Effector memory CD8-positive, alpha-beta T cell (primary cell): ENCODE measurements around the gene LGALS9C.
"Not testable (repeated sequence)": the region's sequence is repeated elsewhere in the genome, so short reads cannot be mapped to it uniquely, and the experiment has no call there.

Experiments used
- ATAC-seq: fragments of 150-1000 bp; cut with Tn5 transposase; replicated peaks from 2 replicates; pipeline ENCODE4 v1.10.0; 2021; ENCODE audit warnings: mild to moderate bottlenecking, moderate library complexity
- DNase-seq, 3 experiments: peaks; one replicate each; pipeline ENCODE4 v3.0.0; 2021
- H3K27ac Mint-ChIP-seq, 2 donors: one replicate each; pipeline ENCODE4 v1.8.0; 2022; ENCODE audit warnings: mild to moderate bottlenecking in 2 of 2, mixed read lengths in 2 of 2, moderate library complexity in 2 of 2
- H3K27me3 Mint-ChIP-seq, 2 donors: one replicate each; pipeline ENCODE4 v1.8.0; 2022; ENCODE audit warnings: mixed read lengths in 2 of 2
- H3K36me3 Mint-ChIP-seq: one replicate; pipeline ENCODE4 v1.8.0; 2022; ENCODE audit warnings: mild to moderate bottlenecking, moderate library complexity, mixed read lengths; ENCODE audit not compliant: insufficient read depth
- H3K4me1 Mint-ChIP-seq, 2 donors: one replicate each; pipeline ENCODE4 v1.8.0; 2022; ENCODE audit warnings: low read depth in 2 of 2, mixed read lengths in 2 of 2
- H3K4me3 Mint-ChIP-seq, 2 donors: one replicate each; pipeline ENCODE4 v1.8.0; 2022; ENCODE audit warnings: mild to moderate bottlenecking in 2 of 2, mixed read lengths in 2 of 2, moderate library complexity in 2 of 2
- H3K9me3 Mint-ChIP-seq, 2 donors: one replicate each; pipeline ENCODE4 v1.8.0; 2022; ENCODE audit warnings: mixed read lengths in 2 of 2

LGALS9C gene

DNA sequence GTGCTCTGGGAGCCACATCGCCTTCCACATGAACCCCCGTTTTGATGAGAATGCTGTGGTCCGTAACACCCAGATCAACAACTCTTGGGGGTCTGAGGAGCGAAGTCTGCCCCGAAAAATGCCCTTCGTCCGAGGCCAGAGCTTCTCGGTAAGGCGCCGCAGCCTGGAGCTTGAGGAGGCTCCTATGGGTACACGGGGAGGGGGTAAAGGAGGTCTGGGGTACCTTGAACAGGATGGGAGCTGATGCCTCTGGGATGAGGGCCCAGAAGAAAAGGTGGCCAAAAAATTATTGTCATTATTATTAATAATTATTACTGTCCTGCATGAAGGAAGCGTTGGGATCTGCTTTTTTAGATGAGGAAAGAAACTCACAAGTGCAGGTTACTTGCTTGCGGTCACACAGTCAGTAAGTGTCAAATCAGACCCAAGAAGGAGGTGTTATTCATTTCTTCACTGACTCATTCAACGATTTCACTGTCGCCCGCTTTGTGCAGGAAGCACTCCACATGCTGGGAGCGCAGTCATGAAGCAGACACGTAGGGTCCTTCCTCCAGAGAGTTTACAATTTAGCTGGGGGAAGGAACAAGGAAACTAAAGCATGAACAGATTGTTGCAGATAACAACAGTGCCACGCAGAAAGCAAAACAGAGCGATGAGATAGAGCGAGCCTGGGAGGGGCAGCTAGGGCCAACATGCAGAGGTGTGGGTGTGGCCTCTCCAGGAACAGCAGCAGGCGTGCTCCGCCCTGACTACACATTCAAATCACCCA is 16.3 kb downstream of the LGALS9C start:
- not testable (repeated sequence) for H3K27ac Mint-ChIP-seq, H3K9me3 Mint-ChIP-seq, H3K36me3 Mint-ChIP-seq, H3K4me1 Mint-ChIP-seq, H3K27me3 Mint-ChIP-seq
- peak overlapping the region in 1 of 2 donors; percentile 29 for H3K4me3 Mint-ChIP-seq
- DNase-seq (peak in 1 of 3 experiments; percentile 6), ATAC-seq (peak; percentile 89)

DNA sequence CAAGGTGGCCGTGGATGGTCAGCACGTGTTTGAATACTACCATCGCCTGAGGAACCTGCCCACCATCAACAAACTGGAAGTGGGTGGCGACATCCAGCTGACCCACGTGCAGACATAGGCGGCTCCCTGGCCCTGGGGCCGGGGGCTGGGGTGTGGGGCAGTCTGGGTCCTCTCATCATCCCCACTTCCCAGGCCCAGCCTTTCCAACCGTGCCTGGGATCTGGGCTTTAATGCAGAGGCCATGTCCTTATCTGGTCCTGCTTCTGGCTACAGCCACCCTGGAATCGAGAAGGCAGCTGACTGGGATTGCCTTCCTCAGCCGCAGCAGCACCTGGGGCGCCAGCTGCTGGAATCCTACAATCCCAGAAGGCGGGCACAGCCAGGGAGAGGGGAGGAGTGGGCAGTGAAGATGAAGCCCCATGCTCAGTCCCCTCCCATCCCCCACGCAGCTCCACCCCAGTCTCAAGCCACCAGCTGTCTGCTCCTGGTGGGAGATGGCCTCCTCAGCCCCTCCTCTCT is 17.7 kb downstream of the LGALS9C start:
- not testable (repeated sequence) for H3K27ac Mint-ChIP-seq, H3K36me3 Mint-ChIP-seq, H3K9me3 Mint-ChIP-seq, H3K4me1 Mint-ChIP-seq, ATAC-seq, DNase-seq, H3K4me3 Mint-ChIP-seq, H3K27me3 Mint-ChIP-seq

DNA sequence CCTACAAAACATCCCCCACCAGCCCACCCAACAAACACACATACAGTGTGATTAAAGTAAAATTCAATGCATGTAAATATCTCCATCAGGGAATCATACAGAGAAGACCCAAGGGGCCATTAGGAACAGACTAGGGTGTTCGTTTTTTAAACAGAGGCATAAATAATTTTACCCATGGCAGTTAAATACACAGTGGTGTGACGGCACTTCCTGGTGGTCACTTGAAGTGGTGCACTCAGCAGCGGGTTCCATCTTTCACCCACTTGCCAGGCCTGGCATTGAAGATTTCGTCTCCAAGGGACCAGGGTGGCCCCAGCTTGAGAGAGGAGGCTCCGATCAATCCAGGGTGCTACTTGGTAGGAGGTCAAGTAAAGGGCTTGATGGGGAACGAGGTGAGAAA is 20.5 kb downstream of the LGALS9C start:
- not testable (repeated sequence) for H3K4me3 Mint-ChIP-seq, H3K36me3 Mint-ChIP-seq, ATAC-seq, H3K27me3 Mint-ChIP-seq, DNase-seq, H3K9me3 Mint-ChIP-seq, H3K27ac Mint-ChIP-seq, H3K4me1 Mint-ChIP-seq

DNA sequence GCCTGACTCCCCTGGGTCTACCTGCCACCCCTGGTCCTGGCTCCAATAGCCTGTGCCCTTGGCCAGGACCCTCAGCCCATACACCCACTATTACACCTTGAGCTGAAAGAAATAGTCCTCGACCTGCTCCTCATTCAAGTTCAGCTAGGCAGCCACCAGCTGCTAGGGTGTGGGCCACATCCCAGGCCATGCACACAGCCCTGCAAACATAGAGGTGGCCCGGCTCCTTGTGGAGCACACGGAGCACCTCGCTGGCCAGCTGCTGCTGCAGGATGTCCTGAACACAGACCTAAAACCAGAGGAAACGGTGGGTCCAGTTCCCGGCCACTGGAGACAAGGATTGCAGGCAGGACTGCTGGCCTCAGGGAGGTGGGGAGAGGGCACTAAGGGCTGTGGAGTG is 22.5 kb downstream of the LGALS9C start:
- not testable (repeated sequence) for H3K9me3 Mint-ChIP-seq, H3K36me3 Mint-ChIP-seq, H3K4me3 Mint-ChIP-seq, H3K27me3 Mint-ChIP-seq, ATAC-seq, H3K27ac Mint-ChIP-seq, H3K4me1 Mint-ChIP-seq, DNase-seq

DNA sequence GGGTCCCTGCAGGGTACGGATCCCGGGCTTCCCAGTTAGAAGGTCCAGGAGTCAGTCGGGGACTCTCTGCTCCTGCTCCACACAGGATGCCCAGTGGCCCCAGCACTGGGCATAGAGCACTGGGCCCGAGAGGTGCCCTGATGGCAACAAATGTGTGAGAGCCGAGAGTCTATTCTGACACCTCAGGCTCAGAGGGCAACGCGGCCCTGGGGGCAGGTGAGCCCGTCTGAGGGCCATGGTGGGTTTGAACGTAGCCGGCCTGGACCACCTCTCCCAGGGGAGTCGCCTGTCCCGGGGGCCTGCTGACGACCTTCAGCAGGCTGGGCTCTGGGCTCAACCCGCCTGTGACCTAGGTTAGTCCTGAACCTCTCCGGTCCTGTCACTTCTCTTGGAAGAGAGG is 23.2 kb downstream of the LGALS9C start:
- not testable (repeated sequence) for H3K36me3 Mint-ChIP-seq, H3K4me1 Mint-ChIP-seq, ATAC-seq, H3K9me3 Mint-ChIP-seq, DNase-seq, H3K27me3 Mint-ChIP-seq, H3K27ac Mint-ChIP-seq, H3K4me3 Mint-ChIP-seq

DNA sequence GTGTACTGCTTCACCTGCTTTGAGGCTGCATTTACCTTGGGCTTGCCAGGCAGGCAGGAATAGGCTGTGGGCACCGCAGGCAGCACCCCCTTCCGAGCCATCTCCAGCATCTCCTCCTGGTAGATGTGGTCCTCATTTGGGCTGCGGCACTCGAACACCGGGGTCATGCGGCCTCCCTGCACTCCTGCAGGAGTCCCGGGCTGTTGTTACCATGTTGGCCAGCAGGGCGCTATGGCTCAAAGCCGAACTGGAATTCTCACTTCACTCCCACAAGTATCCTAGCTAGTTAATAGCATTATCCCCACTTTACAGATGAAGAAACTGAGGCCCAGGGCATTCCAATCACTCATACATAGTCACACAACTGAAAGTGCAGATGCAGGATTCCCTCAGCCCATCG is 23.7 kb downstream of the LGALS9C start:
- not testable (repeated sequence) for H3K4me1 Mint-ChIP-seq, H3K9me3 Mint-ChIP-seq, H3K36me3 Mint-ChIP-seq, H3K27me3 Mint-ChIP-seq, DNase-seq, ATAC-seq, H3K4me3 Mint-ChIP-seq, H3K27ac Mint-ChIP-seq

DNA sequence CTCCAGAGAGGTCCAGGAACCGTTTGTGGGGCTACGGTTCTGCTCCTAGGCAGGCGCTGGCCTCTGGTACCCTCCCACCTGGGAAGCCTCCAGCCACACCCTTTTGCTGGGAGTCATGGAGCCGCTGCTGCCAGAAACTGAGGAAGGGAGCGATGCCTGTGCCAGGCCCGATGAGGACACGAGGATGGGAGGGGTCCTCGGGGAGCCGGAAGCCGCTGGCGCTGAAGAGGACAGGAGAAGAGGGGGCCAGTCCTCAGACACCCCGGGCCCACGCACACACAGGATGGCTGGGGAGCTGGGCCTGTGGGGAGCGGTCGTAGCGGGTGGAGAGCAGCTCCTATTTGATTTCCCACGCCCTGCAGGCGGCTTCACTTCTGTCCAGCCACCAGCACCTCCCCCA is 24.2 kb downstream of the LGALS9C start:
- not testable (repeated sequence) for H3K36me3 Mint-ChIP-seq, H3K27me3 Mint-ChIP-seq, ATAC-seq, H3K4me1 Mint-ChIP-seq, H3K27ac Mint-ChIP-seq, H3K4me3 Mint-ChIP-seq, H3K9me3 Mint-ChIP-seq, DNase-seq

DNA sequence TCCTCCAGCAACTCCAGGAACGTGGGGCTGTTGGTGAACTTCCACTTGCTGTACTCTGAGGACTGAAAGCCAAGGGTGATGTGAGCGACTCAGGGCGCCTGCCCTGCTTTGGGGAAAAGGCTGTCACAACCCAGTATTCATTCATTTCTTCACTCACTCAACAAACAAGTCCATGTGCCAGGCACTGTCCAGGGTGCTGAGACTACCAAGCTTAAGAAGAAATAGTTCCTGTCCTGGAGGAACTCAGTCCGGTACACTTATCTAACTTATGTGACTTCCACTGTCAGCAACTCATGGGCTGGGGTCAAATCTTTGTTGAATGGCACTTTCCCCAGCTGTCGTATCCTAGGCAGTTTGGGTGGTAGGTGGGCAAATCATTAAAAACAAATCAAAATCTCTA is 26.6 kb downstream of the LGALS9C start:
- not testable (repeated sequence) for DNase-seq, H3K9me3 Mint-ChIP-seq, H3K36me3 Mint-ChIP-seq, H3K27ac Mint-ChIP-seq, H3K27me3 Mint-ChIP-seq, H3K4me1 Mint-ChIP-seq, H3K4me3 Mint-ChIP-seq, ATAC-seq

DNA sequence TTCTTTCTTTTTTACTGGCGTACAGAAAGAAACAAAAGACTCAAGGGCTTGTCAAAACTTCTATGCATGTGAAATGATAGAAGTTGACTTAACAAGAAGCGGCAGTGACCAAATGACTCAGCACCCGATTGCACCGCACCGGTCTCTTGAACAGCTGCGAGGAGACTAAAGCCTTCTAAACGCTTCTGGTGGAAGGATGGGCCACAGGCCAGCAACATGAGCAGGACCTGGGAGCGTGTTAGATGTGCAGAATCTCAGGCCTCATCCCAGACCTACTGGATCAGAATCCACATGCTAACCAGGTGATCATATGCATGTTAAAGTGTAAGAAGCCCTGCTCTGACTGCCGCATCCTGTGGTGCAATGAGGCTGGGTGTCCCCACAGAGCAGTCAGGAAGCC is 31.1 kb downstream of the LGALS9C start:
- H3K9me3 Mint-ChIP-seq, H3K4me3 Mint-ChIP-seq, H3K27ac Mint-ChIP-seq, DNase-seq, ATAC-seq, H3K27me3 Mint-ChIP-seq, H3K4me1 Mint-ChIP-seq, H3K36me3 Mint-ChIP-seq: not testable (repeated sequence)

DNA sequence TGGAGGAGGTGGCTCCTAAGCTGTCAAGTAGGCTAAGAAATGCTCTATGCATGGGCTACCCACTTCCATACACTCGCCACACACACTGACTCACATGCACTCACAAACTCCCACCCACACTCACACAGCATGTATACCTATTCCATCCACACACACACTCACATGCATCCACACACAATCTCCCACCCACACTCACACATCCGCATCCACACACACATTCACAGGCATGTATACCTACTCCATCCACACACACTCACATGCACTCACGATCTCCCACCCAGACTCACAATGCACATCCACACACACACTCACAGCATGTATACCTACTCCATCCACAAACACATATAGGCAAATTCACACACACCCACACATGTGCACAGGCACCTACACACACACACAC is 32.1 kb downstream of the LGALS9C start:
- H3K4me3 Mint-ChIP-seq, H3K27ac Mint-ChIP-seq, H3K9me3 Mint-ChIP-seq, H3K36me3 Mint-ChIP-seq, H3K4me1 Mint-ChIP-seq, DNase-seq, H3K27me3 Mint-ChIP-seq, ATAC-seq: not testable (repeated sequence)

DNA sequence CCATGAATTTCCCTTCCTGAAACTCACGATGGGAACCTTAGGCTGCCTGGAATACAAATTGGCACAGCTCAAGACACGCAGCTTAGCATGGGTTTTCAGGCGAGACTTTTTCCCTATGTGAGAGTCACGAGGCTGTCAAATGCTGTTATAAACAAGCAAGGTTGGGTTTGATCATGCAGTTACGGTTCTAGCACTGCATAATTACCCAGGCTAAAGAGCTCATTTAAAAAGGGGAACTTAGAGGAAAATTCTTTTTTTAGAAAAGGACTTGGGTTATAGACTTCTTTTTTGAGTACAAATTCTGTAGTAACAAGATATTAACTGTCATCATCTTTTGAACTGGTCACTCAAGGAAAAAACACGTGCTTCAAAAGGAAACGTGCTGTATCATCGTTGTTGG is 44.5 kb downstream of the LGALS9C start:
- not testable (repeated sequence) for H3K36me3 Mint-ChIP-seq, H3K4me1 Mint-ChIP-seq, H3K9me3 Mint-ChIP-seq, H3K27ac Mint-ChIP-seq, ATAC-seq, DNase-seq, H3K27me3 Mint-ChIP-seq, H3K4me3 Mint-ChIP-seq

DNA sequence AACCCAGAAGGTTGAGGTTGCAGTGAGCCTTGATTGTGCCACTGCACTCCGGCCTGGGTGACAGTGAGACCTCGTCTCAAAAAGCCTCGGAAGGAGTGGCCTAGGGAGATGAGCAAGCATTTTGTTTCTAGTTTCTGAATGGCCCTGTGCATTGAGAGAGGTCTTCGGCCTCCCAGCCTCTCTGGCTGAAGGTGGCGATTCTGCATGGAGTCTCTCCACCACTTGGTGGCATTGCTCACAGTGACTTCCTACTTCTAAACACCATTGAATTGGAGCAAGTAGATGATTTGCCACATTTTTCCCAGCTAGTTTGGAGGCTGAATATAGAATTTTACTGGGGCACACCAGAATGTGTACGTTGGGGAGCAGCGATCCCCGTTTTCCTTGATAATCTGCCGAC is 48.4 kb downstream of the LGALS9C start:
- H3K27me3 Mint-ChIP-seq, H3K27ac Mint-ChIP-seq, H3K4me1 Mint-ChIP-seq, H3K9me3 Mint-ChIP-seq, ATAC-seq, H3K36me3 Mint-ChIP-seq, H3K4me3 Mint-ChIP-seq, DNase-seq: not testable (repeated sequence)

DNA sequence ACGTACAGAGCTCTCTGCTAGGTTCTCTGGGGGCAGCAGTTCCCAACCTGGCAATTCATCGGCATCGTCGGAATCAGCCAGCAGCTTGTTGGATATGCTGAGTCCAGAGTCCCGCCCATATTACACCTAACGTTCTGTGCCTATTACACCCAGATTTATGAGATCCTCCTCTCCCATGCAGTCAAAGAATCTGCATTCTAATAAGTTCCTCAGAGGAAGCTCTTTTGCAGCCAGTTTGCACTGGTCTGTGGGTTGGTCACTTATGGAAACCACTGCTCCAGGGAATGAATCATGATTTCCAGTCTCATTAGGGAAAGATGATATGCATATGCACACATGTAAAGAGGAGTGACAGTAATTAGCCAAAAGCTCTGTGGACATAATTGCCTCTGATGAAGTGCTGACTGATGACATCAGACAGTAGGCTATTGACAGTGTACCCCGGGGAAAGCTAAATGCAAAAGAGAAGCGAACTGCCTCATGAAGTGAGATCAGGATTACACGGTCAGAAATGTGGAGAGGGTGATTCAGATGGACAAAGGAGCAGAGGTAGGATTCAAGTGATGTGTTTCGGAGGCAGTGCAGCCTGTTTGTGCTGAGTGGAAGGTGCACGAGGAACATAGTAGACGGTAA is 49.7 kb downstream of the LGALS9C start:
- not testable (repeated sequence) for H3K27me3 Mint-ChIP-seq, H3K4me1 Mint-ChIP-seq, H3K36me3 Mint-ChIP-seq, H3K4me3 Mint-ChIP-seq, H3K9me3 Mint-ChIP-seq, H3K27ac Mint-ChIP-seq, ATAC-seq, DNase-seq

DNA sequence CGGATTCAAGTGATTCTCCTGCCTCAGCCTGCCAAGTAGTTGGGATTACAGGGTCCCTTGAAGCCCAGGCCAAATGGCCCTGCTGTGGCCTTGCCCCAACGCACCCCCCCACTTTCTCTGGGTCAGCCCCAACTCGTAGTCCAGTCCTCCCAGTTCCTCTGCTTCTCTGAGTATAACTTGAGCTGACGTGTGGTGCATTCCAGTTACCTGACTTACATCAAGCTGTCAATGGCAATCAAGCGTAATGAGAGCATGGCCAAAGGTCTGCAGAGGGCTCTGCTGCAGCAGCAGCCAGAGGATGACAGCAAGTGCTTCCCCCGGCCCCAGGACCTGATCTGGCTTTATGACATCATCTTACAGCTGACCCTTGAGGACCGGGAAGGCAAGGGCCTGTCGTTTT is 50.8 kb downstream of the LGALS9C start:
- H3K36me3 Mint-ChIP-seq, H3K9me3 Mint-ChIP-seq, H3K27ac Mint-ChIP-seq, H3K4me1 Mint-ChIP-seq, ATAC-seq, H3K27me3 Mint-ChIP-seq, H3K4me3 Mint-ChIP-seq, DNase-seq: not testable (repeated sequence)
